Breast epithelium (tissue), 3 donors: ENCODE results near the gene LRIG2.

ENCODE experiments used
- CTCF ChIP-seq, 3 donors: fragments of 450-650 bp; IDR thresholded peaks; one replicate each; pipeline ENCODE4 v1.5.1; 2016 to 2017; ENCODE audit warnings: antibody characterized with exemption in 3 of 3, mild to moderate bottlenecking in 3 of 3, moderate library complexity in 3 of 3
- POLR2A ChIP-seq: fragments of 450-650 bp; IDR thresholded peaks from one replicate; pipeline ENCODE4 v1.6.1; 2016; ENCODE audit warnings: antibody characterized with exemption, mild to moderate bottlenecking, moderate library complexity

GRCh38 chr1:113027449-113027848, 45.5 kb upstream of the LRIG2 start:
- TF ChIP-seq CTCF (IDR thresholded peaks at IDR 0.05) (no peak), POLR2A (no peak)
